Activated T-cell treated with anti-CD3 and anti-CD28 coated beads, Interleukin-2, amount 50 U/mL, for 24 hours (primary cell): ENCODE results near the gene F13A1.

ENCODE experiments used
- DNase-seq: peaks from one replicate; pipeline ENCODE4 v3.0.0-alpha.2; 2020
- H3K27ac Mint-ChIP-seq: 2 replicates; pipeline ENCODE4 v1.8.0; 2020; ENCODE audit warnings: mild to moderate bottlenecking, mixed read lengths
- H3K27me3 Mint-ChIP-seq: 2 replicates; pipeline ENCODE4 v1.8.0; 2020; ENCODE audit warnings: mixed read lengths
- H3K36me3 Mint-ChIP-seq: 2 replicates; pipeline ENCODE4 v1.8.0; 2020; ENCODE audit warnings: low read depth, mixed read lengths
- H3K4me1 Mint-ChIP-seq: 2 replicates; pipeline ENCODE4 v1.8.0; 2020; ENCODE audit warnings: low read depth, mixed read lengths
- H3K4me3 Mint-ChIP-seq: 2 replicates; pipeline ENCODE4 v1.8.0; 2020; ENCODE audit warnings: mild to moderate bottlenecking, moderate library complexity, mixed read lengths
- H3K9me3 Mint-ChIP-seq: 2 replicates; pipeline ENCODE4 v1.8.0; 2020; ENCODE audit warnings: mixed read lengths

Gene F13A1

DNA sequence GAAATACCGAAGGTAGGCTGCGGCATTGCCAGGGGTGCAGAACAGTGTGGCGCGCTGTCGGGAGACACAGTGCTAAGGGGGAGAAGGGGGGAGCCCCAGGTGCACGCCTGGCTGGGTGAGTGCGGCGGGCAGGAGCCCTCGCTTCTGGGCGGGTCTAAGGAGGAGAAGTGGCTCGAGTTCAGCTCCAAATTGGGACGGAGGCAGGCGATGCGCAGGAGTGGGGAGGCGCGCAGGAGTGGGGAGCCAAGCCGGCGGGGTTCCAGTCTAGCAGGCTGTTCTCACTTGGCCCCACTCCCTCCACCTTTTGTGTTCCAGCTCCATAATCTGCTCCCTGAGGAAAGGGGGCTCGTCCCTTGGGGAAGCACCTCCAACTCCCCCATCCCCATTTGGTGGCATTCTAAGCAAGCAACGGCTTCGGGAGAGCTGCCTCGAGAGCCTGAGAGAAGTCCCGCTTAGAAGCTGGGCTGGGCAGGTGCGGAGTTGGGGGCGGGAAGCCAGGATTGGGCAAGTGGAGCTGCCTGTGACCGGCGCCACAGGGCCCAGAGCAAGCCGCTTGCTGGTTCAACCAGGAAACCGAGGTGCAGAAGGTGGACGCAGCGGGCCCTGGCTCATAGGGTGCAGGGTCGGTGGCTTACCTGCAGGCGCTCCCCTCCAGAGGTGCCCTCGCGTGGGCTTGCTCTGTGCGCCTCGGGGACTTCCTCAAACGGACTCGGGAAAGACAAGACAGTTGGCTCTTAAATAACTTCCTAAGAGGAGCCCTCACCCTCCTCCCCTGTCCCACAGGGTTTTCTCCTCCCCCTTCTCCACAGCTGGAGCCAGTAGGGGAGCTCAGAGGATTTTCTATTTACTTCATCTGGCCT lies at the start of gene F13A1:
Gene F13A1, minus strand, starts transcription at position 711 of the 860 bp plus-strand sequence. CDS start 1,998 bp downstream, outside the sequence.
- Mint-ChIP-seq H3K9me3 (no peaks in the 10 kb centered on the region), H3K27ac (no peak within 1 kb of the TSS), H3K4me1 (peaks cover 1% of the 10 kb centered on the region), H3K27me3 (peaks cover 76% of the 10 kb centered on the region), H3K36me3 (no peaks in the 10 kb centered on the region), H3K4me3 (no peak within 1 kb of the TSS)
- DNase-seq: no peak

DNA sequence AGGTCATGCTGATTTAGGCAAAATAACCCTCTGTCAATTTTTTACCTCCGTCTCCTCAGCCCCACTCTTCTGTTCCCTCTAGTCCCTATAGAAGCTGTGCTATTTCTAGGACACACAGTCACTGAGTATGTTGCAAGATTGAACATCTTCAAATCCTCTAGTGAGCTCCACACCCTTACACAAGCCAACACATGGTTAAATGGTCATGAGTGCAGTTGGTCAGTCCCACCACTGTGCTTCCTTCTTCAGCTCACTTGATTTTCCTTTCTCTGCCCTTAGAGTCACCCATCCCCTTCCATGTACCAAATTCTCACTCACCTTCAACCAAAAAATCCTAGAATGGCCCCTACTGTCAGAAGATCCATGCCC lies 48.2 kb upstream of the F13A1 start:
- H3K27ac Mint-ChIP-seq: no peak overlapping the region
- H3K4me1 Mint-ChIP-seq: no peaks in the 10 kb centered on the region
- DNase-seq: no peak

DNA sequence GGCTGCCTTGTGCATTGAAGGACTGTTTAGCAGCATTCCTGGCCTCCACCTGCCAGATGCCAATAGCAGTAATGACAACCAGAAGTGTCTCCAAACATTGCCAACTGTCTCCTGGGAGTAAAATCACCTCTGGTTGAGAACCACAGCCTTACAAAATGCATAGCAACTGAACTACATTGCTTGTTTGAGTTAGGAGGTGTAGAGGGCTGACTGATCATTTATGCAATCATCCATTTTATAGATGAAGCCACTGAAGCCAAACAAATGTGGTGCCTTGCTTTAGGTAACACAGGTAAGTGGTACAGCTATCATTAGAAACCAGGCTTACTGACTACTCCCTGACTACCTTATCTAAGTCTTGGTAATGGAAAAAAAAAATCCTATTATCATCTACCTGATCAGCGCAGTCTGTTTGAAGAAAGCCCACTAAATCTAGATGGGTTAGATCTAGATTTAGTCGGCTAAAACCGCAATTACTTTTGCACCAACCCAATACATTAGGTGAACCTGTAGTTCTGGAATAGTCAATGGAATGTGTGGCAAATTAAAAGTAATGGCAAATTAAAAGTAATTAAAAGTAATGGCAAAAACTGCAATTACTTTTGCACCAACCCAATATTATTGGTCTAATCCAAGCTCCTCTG lies 47.7 kb upstream of the F13A1 start:
- Mint-ChIP-seq H3K27ac (no peak overlapping the region), H3K27me3 (peaks cover 47% of the 10 kb centered on the region), H3K4me3 (no peak overlapping the region), H3K9me3 (peaks cover 3% of the 10 kb centered on the region), H3K4me1 (no peaks in the 10 kb centered on the region), H3K36me3 (no peaks in the 10 kb centered on the region)
- no peak for DNase-seq

More for the DNA sequence above, 48.2 kb upstream of the F13A1 start:
- Mint-ChIP-seq H3K36me3 (no peaks in the 10 kb centered on the region), H3K4me3 (no peak overlapping the region), H3K9me3 (peaks cover 3% of the 10 kb centered on the region), H3K27me3 (peaks cover 47% of the 10 kb centered on the region)

DNA sequence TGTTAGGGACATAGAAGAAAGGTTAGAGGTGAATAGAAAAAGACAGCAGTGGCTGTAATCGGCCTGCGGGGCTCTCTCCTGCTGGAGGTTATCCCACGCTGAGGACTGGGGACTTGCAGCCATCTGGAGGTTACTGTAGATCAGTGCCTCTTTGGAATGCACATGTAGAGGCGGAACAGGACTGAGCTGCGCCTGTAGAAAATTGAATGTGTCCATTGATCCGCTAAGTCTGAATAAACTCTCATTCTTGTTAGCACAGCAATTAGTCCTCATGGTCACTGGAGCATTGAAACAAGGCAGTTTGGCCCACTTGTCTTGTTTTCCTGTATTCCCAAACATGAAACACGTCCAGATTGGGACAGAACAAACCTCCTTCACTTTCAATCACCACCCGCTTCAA lies 46.3 kb upstream of the F13A1 start:
- Mint-ChIP-seq H3K36me3 (no peaks in the 10 kb centered on the region), H3K9me3 (no peaks in the 10 kb centered on the region), H3K4me1 (no peaks in the 10 kb centered on the region), H3K27ac (no peak overlapping the region), H3K4me3 (no peak overlapping the region), H3K27me3 (peaks cover 37% of the 10 kb centered on the region)
- no peak for DNase-seq

- Mint-ChIP-seq H3K27ac (no peak overlapping the region), H3K4me3 (no peak overlapping the region), H3K4me1 (no peaks in the 10 kb centered on the region), H3K27me3 (peaks cover 25% of the 10 kb centered on the region), H3K36me3 (no peaks in the 10 kb centered on the region), H3K9me3 (no peaks in the 10 kb centered on the region)
- no peak for DNase-seq
These were observed 44.8 kb upstream of the F13A1 start for GRCh38 chr6:6365242-6365641.

DNA sequence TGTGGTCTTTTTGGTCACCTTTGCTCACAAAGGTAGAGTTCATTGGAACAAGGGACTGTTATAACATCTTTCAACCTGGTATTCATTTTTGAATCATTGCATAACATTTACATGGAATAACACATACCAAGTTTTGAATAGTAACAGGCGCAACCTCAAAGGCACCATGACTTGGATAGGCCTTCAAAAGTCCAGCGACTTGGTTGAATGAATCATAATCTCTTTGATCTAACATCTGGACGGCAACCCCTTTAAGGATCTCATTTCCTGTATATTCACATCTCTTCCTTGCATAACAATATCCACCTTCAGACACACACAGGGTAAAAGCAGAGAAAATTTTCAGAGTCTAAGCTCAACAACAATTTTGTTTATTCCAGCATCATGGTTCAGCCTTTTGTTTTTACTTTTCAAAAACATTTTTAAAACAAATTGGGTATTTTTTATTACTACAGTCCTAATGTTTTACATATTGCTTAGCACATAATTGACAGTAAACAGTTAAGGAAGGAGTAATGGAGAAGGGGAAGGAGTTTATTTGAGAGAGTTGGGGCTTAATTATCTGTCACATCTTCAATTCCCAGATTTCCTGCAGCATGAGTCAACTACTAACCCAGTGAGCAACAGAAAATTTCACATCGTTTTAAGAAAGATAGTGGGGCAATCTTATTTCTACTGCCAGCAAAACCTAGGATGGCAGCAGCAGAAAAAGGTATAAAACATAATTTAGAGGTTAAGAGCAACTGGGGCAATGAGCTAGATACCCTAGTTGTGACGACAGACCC lies 41.8 kb upstream of the F13A1 start:
- no peak overlapping the region for H3K4me3 Mint-ChIP-seq
- H3K27ac Mint-ChIP-seq: no peak overlapping the region
- H3K9me3 Mint-ChIP-seq: no peaks in the 10 kb centered on the region
- no peak for DNase-seq
- no peaks in the 10 kb centered on the region for H3K36me3 Mint-ChIP-seq
- peaks cover 24% of the 10 kb centered on the region for H3K27me3 Mint-ChIP-seq
- H3K4me1 Mint-ChIP-seq: no peaks in the 10 kb centered on the region

GRCh38 chr6:6357530-6357929 lies 37.1 kb upstream of the F13A1 start:
- Mint-ChIP-seq H3K27me3 (peaks cover 23% of the 10 kb centered on the region), H3K4me1 (no peaks in the 10 kb centered on the region), H3K4me3 (no peak overlapping the region), H3K27ac (no peak overlapping the region), H3K36me3 (no peaks in the 10 kb centered on the region), H3K9me3 (no peaks in the 10 kb centered on the region)
- no peak for DNase-seq

DNA sequence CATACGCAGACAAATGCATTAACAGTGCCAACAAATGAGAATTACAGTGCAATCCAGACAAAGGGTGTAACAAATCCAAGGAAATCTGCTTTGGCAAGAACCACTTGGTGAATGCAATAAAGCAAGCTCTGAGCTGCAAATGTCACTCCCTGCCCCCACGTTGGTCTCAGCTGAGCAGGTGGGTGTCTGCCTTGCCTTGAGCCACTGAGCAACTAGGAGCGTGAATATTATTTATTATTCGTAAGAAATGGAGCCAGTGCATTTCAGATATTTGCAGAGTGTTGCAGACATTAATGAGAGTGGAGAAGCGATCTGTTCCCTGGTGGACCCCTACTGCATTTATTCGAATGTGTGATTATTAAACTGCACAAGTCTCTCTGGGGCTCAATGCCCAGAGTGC lies 36.6 kb upstream of the F13A1 start:
- Mint-ChIP-seq H3K27ac (no peak overlapping the region), H3K9me3 (no peaks in the 10 kb centered on the region), H3K36me3 (no peaks in the 10 kb centered on the region), H3K4me1 (no peaks in the 10 kb centered on the region), H3K4me3 (no peak overlapping the region), H3K27me3 (peaks cover 23% of the 10 kb centered on the region)
- no peak for DNase-seq

- DNase-seq: no peak
- Mint-ChIP-seq H3K4me1 (no peaks in the 10 kb centered on the region), H3K36me3 (no peaks in the 10 kb centered on the region), H3K27me3 (peaks cover 43% of the 10 kb centered on the region), H3K4me3 (no peak overlapping the region), H3K27ac (no peak overlapping the region), H3K9me3 (no peaks in the 10 kb centered on the region)
These were observed 32.3 kb upstream of the F13A1 start for GRCh38 chr6:6352772-6353171.

DNA sequence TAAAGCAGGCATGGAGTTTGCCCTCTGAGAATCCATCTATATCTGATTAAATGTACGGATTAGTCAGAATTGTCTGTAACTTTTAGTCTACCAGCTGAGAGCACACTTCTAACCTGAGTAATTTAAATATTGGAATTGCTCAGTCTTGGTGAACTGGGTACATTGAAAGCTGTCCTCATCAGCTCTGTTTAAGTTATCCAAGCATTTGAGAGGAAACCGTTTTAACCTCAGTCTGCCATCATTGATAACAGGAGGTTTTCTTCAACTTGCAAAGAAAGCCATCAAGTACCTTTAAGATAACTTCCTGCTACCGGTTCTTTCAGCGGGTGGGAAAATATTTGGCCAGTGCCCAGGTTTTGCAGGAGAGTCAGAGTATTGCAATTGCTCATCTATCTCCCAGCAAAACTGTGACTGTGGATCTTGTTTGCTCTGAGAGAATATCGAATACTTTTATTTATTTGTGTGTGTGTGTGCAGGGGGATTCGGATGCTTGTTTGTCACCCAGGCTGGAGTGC lies 31.1 kb upstream of the F13A1 start:
- Mint-ChIP-seq H3K27me3 (peaks cover 37% of the 10 kb centered on the region), H3K9me3 (no peaks in the 10 kb centered on the region), H3K4me1 (no peaks in the 10 kb centered on the region), H3K4me3 (no peak overlapping the region), H3K36me3 (no peaks in the 10 kb centered on the region), H3K27ac (no peak overlapping the region)
- DNase-seq: no peak

- Mint-ChIP-seq H3K36me3 (no peaks in the 10 kb centered on the region), H3K4me1 (no peaks in the 10 kb centered on the region), H3K9me3 (no peaks in the 10 kb centered on the region), H3K27me3 (peaks cover 40% of the 10 kb centered on the region), H3K4me3 (no peak overlapping the region), H3K27ac (no peak overlapping the region)
- DNase-seq: no peak
These were observed 30.2 kb upstream of the F13A1 start for GRCh38 chr6:6350696-6351095.

GRCh38 chr6:6348256-6348655 lies 27.8 kb upstream of the F13A1 start:
- Mint-ChIP-seq H3K27ac (no peak overlapping the region), H3K4me1 (no peaks in the 10 kb centered on the region), H3K27me3 (peaks cover 41% of the 10 kb centered on the region), H3K36me3 (no peaks in the 10 kb centered on the region), H3K9me3 (no peaks in the 10 kb centered on the region), H3K4me3 (no peak overlapping the region)
- no peak for DNase-seq

GRCh38 chr6:6346427-6347023 lies 26.1 kb upstream of the F13A1 start:
- Mint-ChIP-seq H3K4me3 (no peak overlapping the region), H3K27me3 (peaks cover 41% of the 10 kb centered on the region), H3K36me3 (no peaks in the 10 kb centered on the region), H3K9me3 (no peaks in the 10 kb centered on the region), H3K4me1 (no peaks in the 10 kb centered on the region), H3K27ac (no peak overlapping the region)
- DNase-seq: no peak

GRCh38 chr6:6333501-6333900 lies 13.0 kb upstream of the F13A1 start:
- no peaks in the 10 kb centered on the region for H3K36me3 Mint-ChIP-seq
- no peak overlapping the region for H3K27ac Mint-ChIP-seq
- H3K9me3 Mint-ChIP-seq: no peaks in the 10 kb centered on the region
- H3K4me3 Mint-ChIP-seq: no peak overlapping the region
- no peak for DNase-seq
- peaks cover 14% of the 10 kb centered on the region for H3K27me3 Mint-ChIP-seq
- H3K4me1 Mint-ChIP-seq: peaks cover 10% of the 10 kb centered on the region
